SK-N-SH treated with all-trans-retinoic acid at 6 μM for 48 hours (cell line): ENCODE data around the gene CNTNAP2.

Experiments
- ARNTL ChIP-seq: fragments of 450-650 bp; formaldehyde crosslinking; IDR thresholded peaks from 2 replicates; pipeline ENCODE4 v1.5.0; 2020; ENCODE audit warnings: low read depth, mild to moderate bottlenecking, moderate library complexity, borderline replicate concordance
- OSR1 ChIP-seq: fragments of 250-450 bp; sonication (Bioruptor Pico); IDR thresholded peaks from 2 replicates; pipeline ENCODE4 v1.8.0; 2022; ENCODE audit warnings: moderate library complexity, mild to moderate bottlenecking, inconsistent platforms
- RARB ChIP-seq: fragments of 250-450 bp; sonication (Bioruptor Pico); IDR thresholded peaks from 2 replicates; pipeline ENCODE4 v1.8.0; 2021; ENCODE audit warnings: mild to moderate bottlenecking, moderate library complexity
- ZNF565 ChIP-seq: fragments of 450-650 bp; formaldehyde crosslinking; conservative IDR thresholded peaks from 2 replicates; pipeline ENCODE4 v1.5.0; 2020; ENCODE audit warnings: low read depth, mild to moderate bottlenecking, moderate library complexity
- ZNF8 ChIP-seq: fragments of 450-650 bp; formaldehyde crosslinking; IDR thresholded peaks from 2 replicates; pipeline ENCODE4 v1.5.0; 2020; ENCODE audit warnings: mild to moderate bottlenecking, moderate library complexity
- TF ChIP-seq, protein P1 (sequence below): fragments of 250-450 bp; sonication (Bioruptor Pico); IDR thresholded peaks from 2 replicates; pipeline ENCODE4 v1.5.1; 2020; ENCODE audit warnings: low read depth, mild to moderate bottlenecking, moderate library complexity
- TF ChIP-seq, protein P2 (sequence below): fragments of 250-450 bp; sonication (Bioruptor Pico); IDR thresholded peaks from 2 replicates; pipeline ENCODE4 v1.5.0; 2020; ENCODE audit warnings: mild to moderate bottlenecking, moderate library complexity

DNA sequence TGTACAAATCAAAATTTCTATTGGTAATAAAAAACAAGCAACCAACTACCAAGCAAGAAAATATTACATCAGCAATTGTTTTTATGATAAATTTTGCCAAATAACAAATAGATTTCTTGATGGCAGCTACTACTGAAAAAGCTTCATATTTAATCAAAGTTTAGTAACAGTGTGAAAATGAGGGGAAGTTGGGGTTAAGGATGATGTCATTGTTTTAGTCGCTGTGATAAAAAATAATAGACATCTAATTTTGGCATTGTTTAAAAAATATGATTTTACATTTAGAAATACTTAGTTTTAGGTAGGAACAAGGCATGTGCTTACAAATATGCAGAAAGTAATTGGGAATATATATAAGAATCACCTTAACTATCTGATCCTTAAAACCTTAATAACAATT, 145.9 kb downstream of the CNTNAP2 start:
- TF ChIP-seq OSR1 (CRISPR knock-in tag) (no peak), ZNF565 (CRISPR knock-in tag) (no peak), RARB (CRISPR knock-in tag) (no peak), ARNTL (CRISPR knock-in tag) (no peak), ZNF8 (no peak)
- TF ChIP-seq, protein P1, sequence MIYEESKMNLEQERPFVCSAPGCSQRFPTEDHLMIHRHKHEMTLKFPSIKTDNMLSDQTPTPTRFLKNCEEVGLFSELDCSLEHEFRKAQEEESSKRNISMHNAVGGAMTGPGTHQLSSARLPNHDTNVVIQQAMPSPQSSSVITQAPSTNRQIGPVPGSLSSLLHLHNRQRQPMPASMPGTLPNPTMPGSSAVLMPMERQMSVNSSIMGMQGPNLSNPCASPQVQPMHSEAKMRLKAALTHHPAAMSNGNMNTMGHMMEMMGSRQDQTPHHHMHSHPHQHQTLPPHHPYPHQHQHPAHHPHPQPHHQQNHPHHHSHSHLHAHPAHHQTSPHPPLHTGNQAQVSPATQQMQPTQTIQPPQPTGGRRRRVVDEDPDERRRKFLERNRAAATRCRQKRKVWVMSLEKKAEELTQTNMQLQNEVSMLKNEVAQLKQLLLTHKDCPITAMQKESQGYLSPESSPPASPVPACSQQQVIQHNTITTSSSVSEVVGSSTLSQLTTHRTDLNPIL (CRISPR knock-in tag): no peak
- TF ChIP-seq, protein P2, sequence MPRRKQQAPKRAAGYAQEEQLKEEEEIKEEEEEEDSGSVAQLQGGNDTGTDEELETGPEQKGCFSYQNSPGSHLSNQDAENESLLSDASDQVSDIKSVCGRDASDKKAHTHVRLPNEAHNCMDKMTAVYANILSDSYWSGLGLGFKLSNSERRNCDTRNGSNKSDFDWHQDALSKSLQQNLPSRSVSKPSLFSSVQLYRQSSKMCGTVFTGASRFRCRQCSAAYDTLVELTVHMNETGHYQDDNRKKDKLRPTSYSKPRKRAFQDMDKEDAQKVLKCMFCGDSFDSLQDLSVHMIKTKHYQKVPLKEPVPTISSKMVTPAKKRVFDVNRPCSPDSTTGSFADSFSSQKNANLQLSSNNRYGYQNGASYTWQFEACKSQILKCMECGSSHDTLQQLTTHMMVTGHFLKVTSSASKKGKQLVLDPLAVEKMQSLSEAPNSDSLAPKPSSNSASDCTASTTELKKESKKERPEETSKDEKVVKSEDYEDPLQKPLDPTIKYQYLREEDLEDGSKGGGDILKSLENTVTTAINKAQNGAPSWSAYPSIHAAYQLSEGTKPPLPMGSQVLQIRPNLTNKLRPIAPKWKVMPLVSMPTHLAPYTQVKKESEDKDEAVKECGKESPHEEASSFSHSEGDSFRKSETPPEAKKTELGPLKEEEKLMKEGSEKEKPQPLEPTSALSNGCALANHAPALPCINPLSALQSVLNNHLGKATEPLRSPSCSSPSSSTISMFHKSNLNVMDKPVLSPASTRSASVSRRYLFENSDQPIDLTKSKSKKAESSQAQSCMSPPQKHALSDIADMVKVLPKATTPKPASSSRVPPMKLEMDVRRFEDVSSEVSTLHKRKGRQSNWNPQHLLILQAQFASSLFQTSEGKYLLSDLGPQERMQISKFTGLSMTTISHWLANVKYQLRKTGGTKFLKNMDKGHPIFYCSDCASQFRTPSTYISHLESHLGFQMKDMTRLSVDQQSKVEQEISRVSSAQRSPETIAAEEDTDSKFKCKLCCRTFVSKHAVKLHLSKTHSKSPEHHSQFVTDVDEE (CRISPR knock-in tag): no peak
